Common myeloid progenitor, CD34-positive (primary cell): Measurements from ENCODE around the gene IL1RAP.

ENCODE experiments used
- CTCF ChIA-PET: fragments of 350-600 bp; sonication (Branson Sonifier 250); formaldehyde crosslinking; loops from one replicate; lab custom pipeline; 2021; ENCODE audit warnings: antibody characterized with exemption; lab: Charles Lee
- POLR2A ChIA-PET: fragments of 350-600 bp; sonication (Branson Sonifier 250); formaldehyde crosslinking; loops from one replicate; lab custom pipeline; 2021; ENCODE audit warnings: antibody characterized with exemption; lab: Charles Lee
- DNase-seq, 3 donors: peaks; one replicate each; pipeline versions ENCODE4 v3.0.0 to v3.0.0-alpha.2; 2013
- H3K27ac ChIP-seq, 2 experiments: 1 replicate in 1 of 2; 2 replicates in 1 of 2; pipeline ENCODE4 v1.7.0; 2013; ENCODE audit warnings: inconsistent platforms in 2 of 2, low read length in 2 of 2, mild to moderate bottlenecking in 2 of 2, low read depth in 1 of 2, moderate library complexity in 1 of 2; ENCODE audit not compliant: severe bottlenecking in 2 of 2, insufficient read depth in 1 of 2, poor library complexity in 1 of 2
- H3K27me3 ChIP-seq, 5 experiments: replicated peaks in 2 of 5; 1 replicate in 3 of 5; 2 replicates in 2 of 5; pipeline versions ENCODE4 v1.6.1 to v1.7.0; 2013; ENCODE audit warnings: low read length in 4 of 5, mild to moderate bottlenecking in 2 of 5, moderate library complexity in 2 of 5, inconsistent platforms in 1 of 5; ENCODE audit not compliant: insufficient read depth in 5 of 5, control insufficient read depth in 4 of 5
- H3K36me3 ChIP-seq, 4 experiments: 1 replicate in 2 of 4; 2 replicates in 2 of 4; pipeline versions ENCODE4 v1.6.1 to v1.7.0; 2013; ENCODE audit warnings: low read length in 3 of 4, control low read depth in 1 of 4, mild to moderate bottlenecking in 1 of 4; ENCODE audit not compliant: control insufficient read depth in 4 of 4, insufficient read depth in 4 of 4
- H3K4me1 ChIP-seq, 4 experiments: 1 replicate in 3 of 4; 2 replicates in 1 of 4; pipeline versions ENCODE4 v1.6.1 to v1.7.1; 2013; ENCODE audit warnings: low read length in 3 of 4, mild to moderate bottlenecking in 3 of 4, control low read depth in 1 of 4, inconsistent platforms in 1 of 4, moderate library complexity in 1 of 4; ENCODE audit not compliant: control insufficient read depth in 4 of 4, insufficient read depth in 4 of 4; ENCODE audit errors: control extremely low read depth in 1 of 4
- H3K4me3 ChIP-seq, 7 experiments: 1 replicate in 4 of 7; 2 replicates in 3 of 7; pipeline versions ENCODE4 v1.5.1 to v1.7.0; 2013; ENCODE audit warnings: mild to moderate bottlenecking in 7 of 7, low read length in 6 of 7, moderate library complexity in 6 of 7, inconsistent platforms in 2 of 7, low read depth in 2 of 7, control low read depth in 1 of 7; ENCODE audit not compliant: insufficient read depth in 4 of 7, control insufficient read depth in 1 of 7; ENCODE audit errors: extremely low read depth in 1 of 7
- H3K9me3 ChIP-seq, 5 experiments: 1 replicate in 4 of 5; 2 replicates in 1 of 5; pipeline versions ENCODE4 v1.6.1 to v1.7.1; 2013; ENCODE audit warnings: low read length in 4 of 5, mild to moderate bottlenecking in 2 of 5, inconsistent platforms in 1 of 5, low read depth in 1 of 5, moderate library complexity in 1 of 5; ENCODE audit not compliant: control insufficient read depth in 4 of 5, insufficient read depth in 2 of 5; ENCODE audit errors: control extremely low read depth in 1 of 5
- WGBS: methylation state at CpG from one replicate; pipeline ENCODE4 v1.1.5; 2013; ENCODE audit not compliant: insufficient coverage; 5-methylcytosine and 5-hydroxymethylcytosine counted together

IL1RAP gene

GRCh38 chr3:190697502-190697830, 183.6 kb downstream of the IL1RAP start:
- Histone ChIP-seq H3K9me3 (no peaks in the 10 kb centered on the region), H3K36me3 (no peaks in the 10 kb centered on the region), H3K4me1 (peaks cover 0 to 11% (median 0%) of the 10 kb centered on the region in 4 experiments), H3K27ac (no peak overlapping the region), H3K4me3 (no peak overlapping the region), H3K27me3 (peaks cover 0 to 24% (median 5%) of the 10 kb centered on the region in 5 experiments)
- ChIA-PET POLR2A (interaction anchor here (0.7 kb wide), 1 partner anchor 36 kb away, joined by 3 read pairs; no protein-coding TSS in a partner anchor), CTCF (interaction anchor here (0.8 to 5.1 kb wide), 18 partner anchors 14 to 736 kb away, joined by 3 to 34 read pairs (median 3); partner anchors contain the start of gene IL1RAP)
- DNase-seq, result no peak

- Histone ChIP-seq H3K4me1 (peaks cover 0 to 11% (median 0%) of the 10 kb centered on the region in 4 experiments), H3K27ac (no peak overlapping the region), H3K4me3 (no peak overlapping the region), H3K9me3 (no peaks in the 10 kb centered on the region), H3K36me3 (no peaks in the 10 kb centered on the region), H3K27me3 (peaks cover 0 to 24% (median 5%) of the 10 kb centered on the region in 5 experiments)
- ChIA-PET POLR2A (no interaction called here), CTCF (interaction anchor here (0.9 to 5.1 kb wide), 13 partner anchors 14 to 747 kb away, joined by 3 to 34 read pairs (median 4); partner anchors contain the start of gene IL1RAP)
- DNase-seq, result no peak
- WGBS, result 100% methylated on average over 1 of the region's 4 CpGs
Observed at GRCh38 chr3:190697901-190698300, 184.0 kb downstream of the IL1RAP start.

- H3K36me3 ChIP-seq, result no peaks in the 10 kb centered on the region
- H3K9me3 ChIP-seq, result no peaks in the 10 kb centered on the region
- CTCF ChIA-PET, result interaction anchor here (0.6 to 5.1 kb wide), 6 partner anchors 9 to 968 kb away, joined by 3 to 34 read pairs (median 6); partner anchors contain the start of gene IL1RAP
- no peak overlapping the region for H3K4me3 ChIP-seq
- H3K4me1 ChIP-seq, result peaks cover 0 to 11% (median 0%) of the 10 kb centered on the region in 4 experiments
- peak in 2 of 3 donors; percentile 10 to 34 for DNase-seq
- WGBS, result 57% methylated on average over 1 of the region's 2 CpGs
- POLR2A ChIA-PET, result no interaction called here
- H3K27me3 ChIP-seq, result peaks cover 0 to 28% (median 5%) of the 10 kb centered on the region in 5 experiments
- H3K27ac ChIP-seq, result no peak overlapping the region
Observed at GRCh38 chr3:190699776-190700175, 185.9 kb downstream of the IL1RAP start.

GRCh38 chr3:190701096-190701532, 187.2 kb downstream of the IL1RAP start:
- peak; percentile 31 to 61 (median 60) for DNase-seq
- Histone ChIP-seq H3K4me1 (peaks cover 0 to 8% (median 0%) of the 10 kb centered on the region in 4 experiments), H3K9me3 (no peaks in the 10 kb centered on the region), H3K27ac (no peak overlapping the region), H3K36me3 (no peaks in the 10 kb centered on the region), H3K4me3 (no peak overlapping the region), H3K27me3 (peaks cover 0 to 30% (median 3%) of the 10 kb centered on the region in 5 experiments)
- ChIA-PET CTCF (interaction anchor here (0.5 to 5.1 kb wide), 16 partner anchors 11 to 742 kb away, joined by 3 to 34 read pairs (median 3); partner anchors contain the start of gene IL1RAP), POLR2A (no interaction called here)
- WGBS, result 11% methylated on average over 3 of the region's 4 CpGs

GRCh38 chr3:190706582-190706981, 192.7 kb downstream of the IL1RAP start:
- H3K9me3 ChIP-seq, result no peaks in the 10 kb centered on the region
- 90% methylated on average over 1 of the region's 3 CpGs for WGBS
- H3K36me3 ChIP-seq, result no peaks in the 10 kb centered on the region
- no peak overlapping the region for H3K27ac ChIP-seq
- no peak for DNase-seq
- no peaks in the 10 kb centered on the region for H3K4me1 ChIP-seq
- no peak overlapping the region for H3K4me3 ChIP-seq
- ChIA-PET CTCF (interaction anchor here (1.1 kb wide), 1 partner anchor 139 kb away, joined by 3 read pairs; no protein-coding TSS in a partner anchor), POLR2A (no interaction called here)
- peaks cover 0 to 7% (median 0%) of the 10 kb centered on the region in 5 experiments for H3K27me3 ChIP-seq
